Glutamatergic neuron (in vitro differentiated cells): ENCODE data around the gene ZDHHC13. TPM values are rescaled to one million over a fixed set of nuclear protein-coding genes. Genes with fewer than 3 reads are reported as not detected.

Source experiments
- DNase-seq: peaks from one replicate; pipeline ENCODE4 v3.0.0; 2022
- H3K27ac Mint-ChIP-seq: one replicate; pipeline ENCODE4 v1.8.0; 2020; ENCODE audit warnings: mild to moderate bottlenecking, mixed read lengths, inconsistent platforms; ENCODE audit not compliant: unreplicated experiment
- H3K27me3 Mint-ChIP-seq: one replicate; pipeline ENCODE4 v1.8.0; 2020; ENCODE audit warnings: mild to moderate bottlenecking, moderate library complexity, mixed read lengths, inconsistent platforms; ENCODE audit not compliant: unreplicated experiment
- H3K36me3 Mint-ChIP-seq: one replicate; pipeline ENCODE4 v1.8.0; 2020; ENCODE audit warnings: mild to moderate bottlenecking, mixed read lengths, inconsistent platforms; ENCODE audit not compliant: unreplicated experiment
- H3K4me1 Mint-ChIP-seq: one replicate; pipeline ENCODE4 v1.8.0; 2020; ENCODE audit warnings: mild to moderate bottlenecking, low read depth, mixed read lengths, inconsistent platforms; ENCODE audit not compliant: unreplicated experiment
- H3K4me3 Mint-ChIP-seq: one replicate; pipeline ENCODE4 v1.8.0; 2020; ENCODE audit warnings: mild to moderate bottlenecking, mixed read lengths, inconsistent platforms; ENCODE audit not compliant: unreplicated experiment
- H3K9me3 Mint-ChIP-seq: one replicate; pipeline ENCODE4 v1.8.0; 2020; ENCODE audit warnings: mild to moderate bottlenecking, moderate library complexity, mixed read lengths, inconsistent platforms; ENCODE audit not compliant: unreplicated experiment
- CTCF ChIP-seq: fragments of 200-600 bp; sonication (generic); IDR thresholded peaks from one replicate; pipeline ENCODE4 v1.5.0; 2021; ENCODE audit not compliant: partially characterized antibody, unreplicated experiment
- total RNA-seq: library from RNA; stranded (reverse); fragmentation: NEBNext Ultra II Directional; extraction: Animal tissue kit (Norgen Biotek cat#: 25700); gene quantifications from one replicate; pipeline ENCODE4 v1.2.1, GENCODE V29; 2021; ENCODE audit not compliant: unreplicated experiment

ZDHHC13 gene
- total RNA-seq, 1 donor from 2014 or later, result 21.9 TPM

- no peak for DNase-seq
- H3K4me1 Mint-ChIP-seq, result peaks cover 10% of the 10 kb centered on the region
- H3K9me3 Mint-ChIP-seq, result no peaks in the 10 kb centered on the region
- no peak overlapping the region for H3K4me3 Mint-ChIP-seq
- H3K27ac Mint-ChIP-seq, result no peak overlapping the region
- no peak for TF ChIP-seq CTCF
- no peaks in the 10 kb centered on the region for H3K27me3 Mint-ChIP-seq
- no peaks in the 10 kb centered on the region for H3K36me3 Mint-ChIP-seq
Measured at GRCh38 chr11:19173964-19174638, 57.1 kb downstream of the ZDHHC13 start.

GRCh38 chr11:19176629-19177186 is 59.7 kb downstream of the ZDHHC13 start:
- no peaks in the 10 kb centered on the region for H3K9me3 Mint-ChIP-seq
- no peaks in the 10 kb centered on the region for H3K27me3 Mint-ChIP-seq
- TF ChIP-seq CTCF, result no peak
- no peak for DNase-seq
- H3K4me1 Mint-ChIP-seq, result peaks cover 10% of the 10 kb centered on the region
- no peak overlapping the region for H3K4me3 Mint-ChIP-seq
- H3K27ac Mint-ChIP-seq, result no peak overlapping the region
- H3K36me3 Mint-ChIP-seq, result no peaks in the 10 kb centered on the region

- Mint-ChIP-seq H3K9me3 (peaks cover 2% of the 10 kb centered on the region), H3K27ac (no peak overlapping the region), H3K4me1 (peaks cover 13% of the 10 kb centered on the region), H3K27me3 (peaks cover 4% of the 10 kb centered on the region), H3K36me3 (no peaks in the 10 kb centered on the region), H3K4me3 (no peak overlapping the region)
- DNase-seq, result no peak
- TF ChIP-seq CTCF, result no peak
Measured at GRCh38 chr11:19181531-19182261, 64.7 kb downstream of the ZDHHC13 start.

- Mint-ChIP-seq H3K27ac (no peak overlapping the region), H3K36me3 (no peaks in the 10 kb centered on the region), H3K4me1 (peaks cover 19% of the 10 kb centered on the region), H3K9me3 (peaks cover 2% of the 10 kb centered on the region), H3K4me3 (no peak overlapping the region), H3K27me3 (peaks cover 4% of the 10 kb centered on the region)
- no peak for TF ChIP-seq CTCF
- no peak for DNase-seq
Measured at GRCh38 chr11:19183646-19184045, 66.7 kb downstream of the ZDHHC13 start.

GRCh38 chr11:19185036-19185435 is 68.1 kb downstream of the ZDHHC13 start:
- H3K4me1 Mint-ChIP-seq, result peaks cover 19% of the 10 kb centered on the region
- no peak for DNase-seq
- H3K27ac Mint-ChIP-seq, result peak overlapping the region; percentile 18
- H3K4me3 Mint-ChIP-seq, result no peak overlapping the region
- peaks cover 2% of the 10 kb centered on the region for H3K9me3 Mint-ChIP-seq
- no peaks in the 10 kb centered on the region for H3K36me3 Mint-ChIP-seq
- peaks cover 4% of the 10 kb centered on the region for H3K27me3 Mint-ChIP-seq
- TF ChIP-seq CTCF, result no peak
